Endothelial cell of umbilical vein (primary cell): ENCODE results near the gene CACNA1B. TPM values are rescaled to one million over a fixed set of nuclear protein-coding genes. Genes with fewer than 3 reads are reported as not detected.
"Not testable (repeated sequence)": the region's sequence is repeated elsewhere in the genome, so short reads cannot be mapped to it uniquely, and the experiment has no call there.

Experiments
- BruUV-seq: library from RNA; stranded (reverse); fragments of 400-500 nt; replicated peaks from 2 replicates; lab custom pipeline; 2021; lab: Mats Ljungman, UMichigan
- CTCF ChIA-PET: fragments of 300-600, 350-600 bp; sonication (Branson Sonifier 250); formaldehyde crosslinking; loops from one replicate; lab custom pipeline; 2021; ENCODE audit warnings: antibody characterized with exemption, inconsistent platforms; lab: Charles Lee
- POLR2A ChIA-PET: fragments of 300-600, 350-600 bp; sonication (Branson Sonifier 250); formaldehyde crosslinking; loops from one replicate; lab custom pipeline; 2021; ENCODE audit warnings: antibody characterized with exemption, inconsistent platforms; lab: Charles Lee
- DNase-seq: peaks from one replicate; pipeline ENCODE4 v3.0.0-alpha.2; 2011; ENCODE audit warnings: low read depth, low spot score
- FAIRE-seq: peaks from 2 replicates; lab custom pipeline; 2011; peaks lifted over from hg19 to GRCh38; lab: Jason Lieb, UNC
- H2AFZ ChIP-seq: 2 replicates; pipeline ENCODE4 v1.6.0; 2012; ENCODE audit warnings: low read depth, low read length, control low read depth, inconsistent platforms
- H3K27ac ChIP-seq: 2 replicates; pipeline ENCODE4 v1.5.1; 2011; ENCODE audit warnings: low read depth, mild to moderate bottlenecking, control low read depth, low read length, moderate library complexity; ENCODE audit not compliant: insufficient read depth
- H3K27me3 ChIP-seq, 2 experiments: 2 replicates each; pipeline versions ENCODE4 v1.6.0 to v1.6.1; 2011; ENCODE audit warnings: low read length in 2 of 2, mixed read lengths in 1 of 2; ENCODE audit not compliant: control insufficient read depth in 2 of 2, insufficient read depth in 2 of 2
- H3K36me3 ChIP-seq, 2 experiments: 2 replicates in 1 of 2; 3 replicates in 1 of 2; pipeline ENCODE4 v1.5.1; 2011; ENCODE audit warnings: low read length in 2 of 2, mild to moderate bottlenecking in 1 of 2, moderate library complexity in 1 of 2; ENCODE audit not compliant: control insufficient read depth in 2 of 2, insufficient read depth in 2 of 2; ENCODE audit errors: extremely low read depth in 1 of 2
- H3K4me1 ChIP-seq: 3 replicates; pipeline ENCODE4 v1.5.1; 2011; ENCODE audit warnings: mild to moderate bottlenecking, low read length; ENCODE audit not compliant: control insufficient read depth, insufficient read depth; ENCODE audit errors: extremely low read depth
- H3K4me2 ChIP-seq: 2 replicates; pipeline ENCODE4 v1.6.1; 2011; ENCODE audit warnings: low read length, control low read depth, mixed read lengths; ENCODE audit not compliant: insufficient read depth
- H3K4me3 ChIP-seq, 3 experiments: fragments of 200-600 bp in 1 of 3; sonication (generic), shearing (Covaris generic) in 1 of 3; replicated peaks in 1 of 3; 2 replicates each; pipeline ENCODE4 v1.5.1; 2011 to 2016; ENCODE audit warnings: control low read depth in 3 of 3, low read length in 3 of 3, mild to moderate bottlenecking in 2 of 3, inconsistent platforms in 1 of 3, low read depth in 1 of 3, moderate library complexity in 1 of 3; ENCODE audit not compliant: insufficient read depth in 1 of 3
- H3K79me2 ChIP-seq: 2 replicates; pipeline ENCODE4 v1.6.0; 2012; ENCODE audit warnings: low read length, inconsistent platforms; ENCODE audit not compliant: control insufficient read depth, insufficient read depth
- H3K9ac ChIP-seq: replicated peaks from 2 replicates; pipeline ENCODE3; 2011; ENCODE audit warnings: low read length, control low read depth; ENCODE audit not compliant: insufficient read depth; ENCODE audit errors: extremely low read depth
- H3K9me1 ChIP-seq: replicated peaks from 3 replicates; pipeline ENCODE4 v1.6.0; 2011; ENCODE audit warnings: mild to moderate bottlenecking, low read length; ENCODE audit not compliant: control insufficient read depth, insufficient read depth; ENCODE audit errors: extremely low read depth
- H3K9me3 ChIP-seq: replicated peaks from 2 replicates; pipeline ENCODE4 v1.5.1; 2012; ENCODE audit warnings: low read length, inconsistent platforms; ENCODE audit not compliant: control insufficient read depth, insufficient read depth
- H4K20me1 ChIP-seq: replicated peaks from 2 replicates; pipeline ENCODE3; 2011; ENCODE audit warnings: mild to moderate bottlenecking, low read length; ENCODE audit not compliant: control insufficient read depth, insufficient read depth; ENCODE audit errors: extremely low read depth
- CTCF ChIP-seq, 2 donors: IDR thresholded peaks; 1 replicate in 1 of 2; 2 replicates in 1 of 2; pipeline ENCODE4 v1.5.1; 2011; ENCODE audit warnings: low read length in 2 of 2, mild to moderate bottlenecking in 2 of 2, moderate library complexity in 2 of 2, control low read depth in 1 of 2, inconsistent platforms in 1 of 2, low read depth in 1 of 2; ENCODE audit not compliant: insufficient read depth in 1 of 2; ENCODE audit errors: extremely low read depth in 1 of 2
- EZH2 ChIP-seq: IDR thresholded peaks from 2 replicates; pipeline ENCODE4 v1.6.1; 2012; ENCODE audit warnings: borderline replicate concordance, low read depth, mild to moderate bottlenecking, moderate library complexity, low read length, inconsistent platforms; ENCODE audit not compliant: severe bottlenecking
- FOS ChIP-seq: IDR thresholded peaks from 2 replicates; pipeline ENCODE4 v1.6.1; 2011; ENCODE audit warnings: mild to moderate bottlenecking, low read length, moderate library complexity, borderline replicate concordance; ENCODE audit not compliant: insufficient read depth
- GATA2 ChIP-seq: IDR thresholded peaks from 2 replicates; pipeline ENCODE4 v1.7.0; 2011; ENCODE audit warnings: low read depth, mild to moderate bottlenecking, moderate library complexity, mixed read lengths, low read length; ENCODE audit not compliant: insufficient read length, insufficient read depth
- JUN ChIP-seq: IDR thresholded peaks from 2 replicates; pipeline ENCODE4 v1.6.1; 2011; ENCODE audit warnings: borderline replicate concordance, low read depth; ENCODE audit not compliant: insufficient read length, insufficient read depth
- MAX ChIP-seq: IDR thresholded peaks from 2 replicates; pipeline ENCODE4 v1.6.1; 2011; ENCODE audit not compliant: insufficient read depth, insufficient read length
- MYC ChIP-seq: IDR thresholded peaks from one replicate; pipeline ENCODE4 v1.6.1; 2011; ENCODE audit warnings: mild to moderate bottlenecking, low read depth, low read length
- POLR2A ChIP-seq: IDR thresholded peaks from 2 replicates; pipeline ENCODE4 v1.6.1; 2012; ENCODE audit warnings: low read depth, mild to moderate bottlenecking, control low read depth, low read length
- POLR2AphosphoS5 ChIP-seq: IDR thresholded peaks from 2 replicates; pipeline ENCODE4 v1.6.1; 2012; ENCODE audit warnings: low read depth, mild to moderate bottlenecking, control low read depth, low read length, moderate library complexity; ENCODE audit not compliant: insufficient read depth
- dilution Hi-C: fragments of 300-500 bp; cut with MboI; formaldehyde crosslinking; loops from one replicate; pipeline ENCODE4 v1.15.0; 2019; ENCODE audit warnings: low sequenced_read_pairs; ENCODE audit not compliant: extremely low pct_ligation_motif_present
- intact Hi-C: fragments of 100-400 bp; cut with micrococcal nuclease; formaldehyde crosslinking; loops from one replicate; pipeline ENCODE4 v1.10.0; 2022
- polyA plus RNA-seq, 4 experiments: library from polyadenylated mRNA; depleted of rRNA in 3 of 4; stranded (reverse) in 3 of 4; unstranded in 1 of 4; fragments of >200 nt; gene quantifications; 2 replicates each; pipeline versions ENCODE4 v1.2.1 to v1.2.3, GENCODE V29; 2011 to 2012; ENCODE audit warnings: missing spikeins in 1 of 4
- total RNA-seq: library from RNA; stranded (reverse); gene quantifications from 2 replicates; pipeline ENCODE4 v1.2.3, GENCODE V29; 2021

CACNA1B gene
- total and polyA plus RNA-seq, 2 donors (not counting 3 experiments of a cell fraction or from before 2014, with no cell fraction given): 0.11 to 0.41 TPM

- Histone ChIP-seq H3K27ac (no peak overlapping the region), H3K79me2 (no peaks in the 10 kb centered on the region)
These were observed 208.0 kb downstream of the CACNA1B start for GRCh38 chr9:138085568-138085967.

GRCh38 chr9:138092057-138092456 is 214.5 kb downstream of the CACNA1B start:
- H2AFZ ChIP-seq, H3K9ac ChIP-seq, H3K4me3 ChIP-seq, CTCF ChIA-PET, H3K4me1 ChIP-seq, H3K36me3 ChIP-seq, intact Hi-C loops, H3K27ac ChIP-seq, POLR2A ChIA-PET, DNase-seq, BruUV-seq, dilution Hi-C loops, H4K20me1 ChIP-seq, H3K4me2 ChIP-seq, H3K27me3 ChIP-seq, H3K79me2 ChIP-seq, H3K9me3 ChIP-seq, H3K9me1 ChIP-seq, FAIRE-seq: not testable (repeated sequence)

More at GRCh38 chr9:138085568-138085967, 208.0 kb downstream of the CACNA1B start:
- Histone ChIP-seq H3K4me1 (no peaks in the 10 kb centered on the region), H3K27me3 (no peaks in the 10 kb centered on the region), H3K36me3 (no peaks in the 10 kb centered on the region), H4K20me1 (no peaks in the 10 kb centered on the region), H3K9me1 (no peaks in the 10 kb centered on the region), H3K9ac (no peak overlapping the region), H3K4me3 (no peak overlapping the region), H3K4me2 (no peak overlapping the region), H2AFZ (no peak overlapping the region), H3K9me3 (no peaks in the 10 kb centered on the region)
- no TSS peak for BruUV-seq
- CTCF ChIA-PET: no interaction called here
- DNase-seq (no peak), FAIRE-seq (no peak)
- dilution Hi-C loops (no loop called here), intact Hi-C loops (no loop called here)
- TF ChIP-seq JUN (no peak), EZH2 (no peak), FOS (no peak), POLR2AphosphoS5 (no peak), MYC (no peak), POLR2A (no peak), GATA2 (no peak), CTCF (IDR thresholded peaks at IDR 0.05; ENCODE audit: extremely low read depth in 1 of 2, insufficient read depth in 1 of 2, low read depth in 1 of 2, low read length in 2 of 2) (no peak), MAX (no peak)
- POLR2A ChIA-PET: no interaction called here
